Thyroid gland (tissue), 4 donors: ENCODE results near the gene TUBD1. TPM values are rescaled to one million over a fixed set of nuclear protein-coding genes. Genes with fewer than 3 reads are reported as not detected.
A peak's percentile ranks its signal among the peaks of the same experiment; 100 is the strongest.

Experiments used
- DNase-seq, 2 donors: peaks; one replicate each; pipeline ENCODE4 v3.0.0-alpha.2; 2019
- H3K27ac ChIP-seq, 3 donors: fragments of 200-600 bp; sonication (generic); 1 replicate in 2 of 3; 2 replicates in 1 of 3; pipeline ENCODE4 v1.5.1; 2016 to 2019; ENCODE audit warnings: mild to moderate bottlenecking in 1 of 3, moderate library complexity in 1 of 3
- H3K27me3 ChIP-seq: fragments of 200-600 bp; sonication (generic); one replicate; pipeline ENCODE4 v1.5.1; 2019
- H3K36me3 ChIP-seq, 2 donors: fragments of 200-600 bp; sonication (generic); one replicate each; pipeline ENCODE4 v1.5.1; 2016 to 2019
- H3K4me1 ChIP-seq, 2 donors: fragments of 200-600 bp; sonication (generic); one replicate each; pipeline ENCODE4 v1.5.1; 2017 to 2019
- H3K4me3 ChIP-seq, 3 donors: fragments of 200-600 bp; sonication (generic); replicated peaks in 1 of 3; 1 replicate in 2 of 3; 2 replicates in 1 of 3; pipeline ENCODE4 v1.5.1; 2016; ENCODE audit warnings: mild to moderate bottlenecking in 1 of 3
- H3K9me3 ChIP-seq: fragments of 200-600 bp; sonication (generic); one replicate; pipeline ENCODE4 v1.5.1; 2017
- CTCF ChIP-seq, 6 experiments: fragments of 200-600 bp in 3 of 6; fragments of 450-650 bp in 3 of 6; sonication (generic) in 3 of 6; IDR thresholded peaks; one replicate each; pipeline ENCODE4 v1.5.1; 2016 to 2019; ENCODE audit warnings: antibody characterized with exemption in 6 of 6, mild to moderate bottlenecking in 2 of 6, inconsistent platforms in 1 of 6, moderate library complexity in 1 of 6
- POLR2A ChIP-seq, 2 donors: fragments of 450-650 bp; IDR thresholded peaks; one replicate each; pipeline ENCODE4 v1.6.1; 2017; ENCODE audit warnings: antibody characterized with exemption in 2 of 2, mild to moderate bottlenecking in 2 of 2, moderate library complexity in 1 of 2
- WGBS, 2 donors: methylation state at CpG; one replicate each; pipeline ENCODE4 v1.1.5; 2017; 5-methylcytosine and 5-hydroxymethylcytosine counted together
- intact Hi-C: fragments of 100-400 bp; cut with DNase I; formaldehyde crosslinking; loops from one replicate; pipeline ENCODE4 v1.15.1; 2023
- microRNA counts, 2 donors: library from miRNA; unstranded; fragments of <30 nt; microRNA quantifications; one replicate each; lab custom pipeline; 2016 to 2017
- microRNA-seq: library from miRNA; unstranded; fragments of <30 nt; microRNA quantifications from one replicate; pipeline ENCODE4, GENCODE V29; 2016
- small RNA-seq: library from RNA; depleted of rRNA; stranded (forward); fragments of <200 nt; gene quantifications from one replicate; pipeline ENCODE3, GENCODE V24; 2016
- total RNA-seq, 4 donors: library from RNA; depleted of rRNA; stranded (reverse); fragments of >200 nt; gene quantifications; one replicate each; pipeline ENCODE4 v1.2.3, GENCODE V29; 2016

Gene TUBD1
- total RNA-seq, 4 donors from 2014 or later, result 11.2 to 28.4 (median 17.9) TPM

- TF ChIP-seq CTCF (IDR thresholded peaks at IDR 0.05), result no peak
- no peak for TF ChIP-seq POLR2A (IDR thresholded peaks at IDR 0.05)
- H3K4me3 ChIP-seq, result no peak overlapping the region
- intact Hi-C loops, result no loop called here
- DNase-seq, result no peak
- peaks cover 0 to 5% of the 10 kb centered on the region in 2 donors for H3K36me3 ChIP-seq
- H3K9me3 ChIP-seq, result no peaks in the 10 kb centered on the region
- H3K4me1 ChIP-seq, result no peaks in the 10 kb centered on the region
- no peaks in the 10 kb centered on the region for H3K27me3 ChIP-seq
- WGBS, 2 donors, result 97 to 99% methylated on average over 1 of the region's 1 CpG
- no peak overlapping the region for H3K27ac ChIP-seq
These were observed 81.9 kb downstream of the TUBD1 start for GRCh38 chr17:59810894-59811153.

MicroRNAs within 50 kb of the gene (microRNA counts, 767-probe panel; counts per million panel counts)
- 4,189 to 8,053 counts per million in 2 donors for microRNA hsa-miR-21-5p (lab: Ali Mortazavi, UCI)

Small RNAs within 50 kb of the gene (microRNA-seq; reads per million reads assigned to microRNA genes)
- 20,584 reads per million, percentile 96 among the genes with 10 or more reads in this experiment for gene MIR21

Small RNAs within 50 kb of the gene (small RNA-seq; reads per million reads assigned to genes)
- not detected for gene RNU6-450P
- not detected for gene RPS29P21

Other genes with a start within 250 kb of the TUBD1 start
- 10 to 100 TPM in 3 of 4 donors, 1 to 10 TPM in 1; 9.6 to 27.4 (median 21.7) TPM for gene PTRH2, start 185.5 kb downstream of the TUBD1 start, total RNA-seq
- gene VMP1, start 185.3 kb downstream of the TUBD1 start, total RNA-seq, result 100 to 1,000 TPM in 3 of 4 donors, 10 to 100 TPM in 1; 98.5 to 168 (median 125) TPM
- gene RPS6KB1, start 178 bp upstream of the TUBD1 start, total RNA-seq, result 100 to 1,000 TPM in 1 of 4 donors, 10 to 100 TPM in 3; 40.0 to 200 (median 55.7) TPM
- gene RNFT1, start 71.8 kb upstream of the TUBD1 start, total RNA-seq, result 10 to 100 TPM; 13.2 to 28.0 (median 25.9) TPM
- 10 to 100 TPM; 12.3 to 26.2 (median 19.9) TPM for gene HEATR6, start 186.0 kb upstream of the TUBD1 start, total RNA-seq